B cell (primary cell): ENCODE measurements around the gene GNG13. TPM values are rescaled to one million over a fixed set of nuclear protein-coding genes. Genes with fewer than 3 reads are reported as not detected.

ENCODE experiments used
- ATAC-seq: fragments of 200-7000 bp; cut with Tn5 transposase; one replicate; pipeline ENCODE4 v1.10.0; 2021; ENCODE audit warnings: low read depth, mild to moderate bottlenecking, moderate number of reproducible peaks, moderate library complexity
- CTCF ChIA-PET: fragments of 350-600 bp; sonication (Branson Sonifier 250); formaldehyde crosslinking; loops from one replicate; lab custom pipeline; 2021; ENCODE audit warnings: antibody characterized with exemption, inconsistent platforms; lab: Charles Lee
- POLR2A ChIA-PET: fragments of 350-600 bp; sonication (Branson Sonifier 250); formaldehyde crosslinking; loops from one replicate; lab custom pipeline; 2021; ENCODE audit warnings: antibody characterized with exemption; lab: Charles Lee
- DNase-seq: peaks from one replicate; pipeline ENCODE4 v3.0.0; 2013
- H2AFZ ChIP-seq: 2 replicates; pipeline ENCODE4 v1.6.1; 2012; ENCODE audit warnings: mild to moderate bottlenecking, low read depth, low read length; ENCODE audit not compliant: insufficient read depth, poor library complexity, severe bottlenecking
- H3K27ac ChIP-seq, 2 donors: 1 replicate in 1 of 2; 2 replicates in 1 of 2; pipeline ENCODE4 v1.5.1; 2012 to 2013; ENCODE audit warnings: low read length in 2 of 2, mild to moderate bottlenecking in 2 of 2, moderate library complexity in 1 of 2
- H3K27me3 ChIP-seq, 4 experiments: fragments of 200-600 bp in 1 of 4; sonication (generic) in 1 of 4; replicated peaks in 1 of 4; 1 replicate in 2 of 4; 2 replicates in 2 of 4; pipeline versions ENCODE4 v1.6.1 to v1.7.0; 2013 to 2016; ENCODE audit warnings: low read length in 3 of 4, mild to moderate bottlenecking in 2 of 4, mixed read lengths in 1 of 4, moderate library complexity in 1 of 4; ENCODE audit not compliant: insufficient read depth in 4 of 4, control insufficient read depth in 3 of 4; ENCODE audit errors: control extremely low read depth in 1 of 4
- H3K36me3 ChIP-seq, 2 experiments: replicated peaks in 1 of 2; 1 replicate in 1 of 2; 2 replicates in 1 of 2; pipeline versions ENCODE4 v1.6.1 to v1.7.1; 2013; ENCODE audit warnings: low read length in 1 of 2; ENCODE audit not compliant: insufficient read depth in 2 of 2, control insufficient read depth in 1 of 2; ENCODE audit errors: control extremely low read depth in 1 of 2, extremely low read depth in 1 of 2
- H3K4me1 ChIP-seq, 2 donors: fragments of 200-600 bp in 1 of 2; sonication (generic) in 1 of 2; 1 replicate in 1 of 2; 2 replicates in 1 of 2; pipeline versions ENCODE4 v1.5.1 to v1.6.1; 2013 to 2017; ENCODE audit warnings: low read length in 2 of 2; ENCODE audit not compliant: control insufficient read depth in 2 of 2, insufficient read depth in 2 of 2
- H3K4me2 ChIP-seq: replicated peaks from 2 replicates; pipeline ENCODE3; 2012; ENCODE audit warnings: mild to moderate bottlenecking, low read depth, low read length; ENCODE audit not compliant: poor library complexity, severe bottlenecking
- H3K4me3 ChIP-seq, 5 experiments: fragments of 200-600 bp in 1 of 5; sonication (generic) in 1 of 5; 1 replicate in 3 of 5; 2 replicates in 2 of 5; pipeline versions ENCODE4 v1.5.1 to v1.7.0; 2011 to 2016; ENCODE audit warnings: low read length in 4 of 5, mild to moderate bottlenecking in 4 of 5, low read depth in 2 of 5, control low read depth in 1 of 5, moderate library complexity in 1 of 5; ENCODE audit not compliant: insufficient read depth in 1 of 5; ENCODE audit errors: control extremely low read depth in 1 of 5, extremely low read depth in 1 of 5
- H3K79me2 ChIP-seq: fragments of 200-600 bp; sonication (generic); one replicate; pipeline ENCODE4 v1.6.0; 2016; ENCODE audit warnings: low read length; ENCODE audit not compliant: control insufficient read depth, insufficient read depth
- H3K9ac ChIP-seq: fragments of 200-600 bp; sonication (generic); 2 replicates; pipeline ENCODE4 v1.6.1; 2017; ENCODE audit warnings: mild to moderate bottlenecking, low read length, moderate library complexity
- H3K9me3 ChIP-seq, 3 donors: one replicate each; pipeline versions ENCODE4 v1.6.1 to v1.7.1; 2013; ENCODE audit warnings: low read length in 2 of 3; ENCODE audit not compliant: control insufficient read depth in 2 of 3, insufficient read depth in 1 of 3; ENCODE audit errors: control extremely low read depth in 1 of 3
- H4K20me1 ChIP-seq: 2 replicates; pipeline ENCODE4 v1.6.0; 2012; ENCODE audit warnings: mild to moderate bottlenecking, low read length; ENCODE audit not compliant: insufficient read depth, control insufficient read depth, poor library complexity, severe bottlenecking
- H3K27ac Mint-ChIP-seq: one replicate; pipeline ENCODE4 v1.8.0; 2021; ENCODE audit warnings: mixed read lengths
- H3K27me3 Mint-ChIP-seq: one replicate; pipeline ENCODE4 v1.8.0; 2021; ENCODE audit warnings: mixed read lengths
- H3K4me1 Mint-ChIP-seq: one replicate; pipeline ENCODE4 v1.8.0; 2021; ENCODE audit warnings: mixed read lengths
- H3K4me3 Mint-ChIP-seq: one replicate; pipeline ENCODE4 v1.8.0; 2021; ENCODE audit warnings: mixed read lengths
- H3K9me3 Mint-ChIP-seq: one replicate; pipeline ENCODE4 v1.8.0; 2022; ENCODE audit warnings: mixed read lengths; ENCODE audit not compliant: insufficient read depth
- EZH2 ChIP-seq: IDR thresholded peaks from 2 replicates; pipeline ENCODE4 v1.6.1; 2012; ENCODE audit warnings: borderline replicate concordance, low read depth, mild to moderate bottlenecking, moderate library complexity, low read length; ENCODE audit not compliant: insufficient read depth, poor library complexity, severe bottlenecking
- WGBS: methylation state at CpG from one replicate; pipeline ENCODE4 v1.1.5; 2013; ENCODE audit warnings: missing lambda C conversion rate; ENCODE audit not compliant: insufficient coverage; 5-methylcytosine and 5-hydroxymethylcytosine counted together
- intact Hi-C: fragments of 100-400 bp; cut with micrococcal nuclease; formaldehyde crosslinking; loops from one replicate; pipeline ENCODE4 v1.10.0; 2022
- polyA plus RNA-seq: library from polyadenylated mRNA; depleted of rRNA; stranded (reverse); fragments of >200 nt; gene quantifications from 2 replicates; pipeline ENCODE4 v1.2.3, GENCODE V29; 2012
- total RNA-seq, 2 donors: library from RNA; stranded (reverse); fragments of 120-200 nt in 1 of 2; gene quantifications; 1 replicate in 1 of 2; 2 replicates in 1 of 2; pipeline versions ENCODE4 v1.2.3 to v1.2.4, GENCODE V29; 2013 to 2022
- TF ChIP-seq, protein P1 (sequence below): fragments of 200-600 bp; IDR thresholded peaks from one replicate; pipeline ENCODE4 v1.8.0; 2022; ENCODE audit warnings: antibody characterized with exemption, mild to moderate bottlenecking

GNG13 gene
- total and polyA plus RNA-seq, 2 donors (not counting 1 experiment from before 2014, with no cell fraction given) = not detected

DNA sequence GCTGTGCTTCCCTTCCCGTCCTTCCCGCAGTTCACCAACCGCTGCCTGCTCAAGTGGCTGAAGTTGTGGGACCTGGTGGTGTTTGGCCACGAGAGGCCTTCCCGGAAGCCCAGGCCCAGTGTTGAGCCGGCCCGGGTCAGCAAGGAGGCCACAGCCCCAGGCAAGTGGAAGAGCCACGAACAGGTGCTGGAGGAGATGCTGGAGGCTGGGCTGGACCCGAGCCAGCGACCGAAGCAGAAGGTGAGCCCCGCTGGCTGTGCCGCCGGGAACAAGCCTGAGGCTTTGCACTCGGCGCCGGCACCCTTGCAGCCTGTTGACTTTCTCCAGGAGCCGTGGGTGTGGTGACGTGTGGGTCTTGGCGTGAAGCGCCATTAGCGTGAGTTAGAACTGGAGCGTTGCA, 9.4 kb downstream of the GNG13 start:
- Mint-ChIP-seq H3K27me3 (no peaks in the 10 kb centered on the region), H3K27ac (no peak overlapping the region), H3K9me3 (no peaks in the 10 kb centered on the region), H3K4me1 (peaks cover 7% of the 10 kb centered on the region), H3K4me3 (no peak overlapping the region)
- no peak for ATAC-seq
- H2AFZ ChIP-seq = no peak overlapping the region
- CTCF ChIA-PET = no interaction called here
- WGBS = 97% methylated on average over 22 of the region's 23 CpGs
- H3K4me1 ChIP-seq = peaks cover 13 to 20% of the 10 kb centered on the region in 2 donors
- no peak for DNase-seq
- intact Hi-C loops = no loop called here
- no peaks in the 10 kb centered on the region for H3K27me3 ChIP-seq
- H3K9ac ChIP-seq = no peak overlapping the region
- peaks cover 0 to 5% of the 10 kb centered on the region in 2 experiments for H3K36me3 ChIP-seq
- H3K79me2 ChIP-seq = peaks cover 11% of the 10 kb centered on the region
- H3K4me3 ChIP-seq = no peak overlapping the region
- H4K20me1 ChIP-seq = peaks cover 16% of the 10 kb centered on the region
- no peak overlapping the region for H3K27ac ChIP-seq
- H3K4me2 ChIP-seq = no peak overlapping the region
- no peak for TF ChIP-seq EZH2
- TF ChIP-seq, protein P1, sequence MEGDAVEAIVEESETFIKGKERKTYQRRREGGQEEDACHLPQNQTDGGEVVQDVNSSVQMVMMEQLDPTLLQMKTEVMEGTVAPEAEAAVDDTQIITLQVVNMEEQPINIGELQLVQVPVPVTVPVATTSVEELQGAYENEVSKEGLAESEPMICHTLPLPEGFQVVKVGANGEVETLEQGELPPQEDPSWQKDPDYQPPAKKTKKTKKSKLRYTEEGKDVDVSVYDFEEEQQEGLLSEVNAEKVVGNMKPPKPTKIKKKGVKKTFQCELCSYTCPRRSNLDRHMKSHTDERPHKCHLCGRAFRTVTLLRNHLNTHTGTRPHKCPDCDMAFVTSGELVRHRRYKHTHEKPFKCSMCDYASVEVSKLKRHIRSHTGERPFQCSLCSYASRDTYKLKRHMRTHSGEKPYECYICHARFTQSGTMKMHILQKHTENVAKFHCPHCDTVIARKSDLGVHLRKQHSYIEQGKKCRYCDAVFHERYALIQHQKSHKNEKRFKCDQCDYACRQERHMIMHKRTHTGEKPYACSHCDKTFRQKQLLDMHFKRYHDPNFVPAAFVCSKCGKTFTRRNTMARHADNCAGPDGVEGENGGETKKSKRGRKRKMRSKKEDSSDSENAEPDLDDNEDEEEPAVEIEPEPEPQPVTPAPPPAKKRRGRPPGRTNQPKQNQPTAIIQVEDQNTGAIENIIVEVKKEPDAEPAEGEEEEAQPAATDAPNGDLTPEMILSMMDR = no peak
- POLR2A ChIA-PET = no interaction called here
- no peaks in the 10 kb centered on the region for H3K9me3 ChIP-seq

DNA sequence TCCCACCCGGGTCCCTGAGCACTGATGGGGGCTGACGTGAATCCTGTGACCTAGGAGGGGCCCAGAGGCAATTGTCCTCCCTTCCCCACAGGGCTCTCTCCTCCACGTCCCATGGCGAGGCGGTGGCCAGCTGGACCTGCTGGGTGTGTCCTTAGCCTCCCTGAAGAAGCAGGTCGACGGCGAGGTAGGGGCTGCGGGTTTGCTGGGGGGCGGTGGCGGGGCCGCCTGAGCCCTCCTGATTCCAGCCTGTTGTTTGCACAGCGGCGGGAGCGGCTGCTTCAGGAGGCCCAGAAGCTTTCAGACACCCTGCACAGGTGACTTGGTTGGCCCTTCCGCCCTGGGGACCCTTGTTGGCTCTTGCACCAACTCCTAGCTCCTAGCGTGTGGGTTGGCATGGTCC, 10.4 kb downstream of the GNG13 start:
- TF ChIP-seq, protein P1 = no peak
- no peak for TF ChIP-seq EZH2
- Histone ChIP-seq H3K27me3 (no peaks in the 10 kb centered on the region), H3K79me2 (peaks cover 11% of the 10 kb centered on the region), H3K9ac (no peak overlapping the region), H3K27ac (no peak overlapping the region), H3K36me3 (peaks cover 0 to 8% of the 10 kb centered on the region in 2 experiments), H3K4me3 (no peak overlapping the region), H3K9me3 (no peaks in the 10 kb centered on the region), H3K4me2 (no peak overlapping the region), H4K20me1 (peaks cover 26% of the 10 kb centered on the region), H2AFZ (no peak overlapping the region), H3K4me1 (peaks cover 13 to 24% of the 10 kb centered on the region in 2 donors)
- CTCF ChIA-PET = interaction anchor here (0.9 kb wide), 1 partner anchor 77 kb away, joined by 3 read pairs; no protein-coding TSS in a partner anchor
- DNase-seq (no peak), ATAC-seq (no peak)
- POLR2A ChIA-PET = no interaction called here
- peak overlapping the region; percentile 47 for H3K4me3 Mint-ChIP-seq
- H3K27ac Mint-ChIP-seq = no peak overlapping the region
- WGBS = 96% methylated on average over 17 of the region's 17 CpGs
- peaks cover 7% of the 10 kb centered on the region for H3K4me1 Mint-ChIP-seq
- H3K27me3 Mint-ChIP-seq = no peaks in the 10 kb centered on the region
- intact Hi-C loops = no loop called here
- no peaks in the 10 kb centered on the region for H3K9me3 Mint-ChIP-seq
